IMR-90 (cell line): ENCODE data around the gene CDCA4. TPM values are rescaled to one million over a fixed set of nuclear protein-coding genes. Genes with fewer than 3 reads are reported as not detected.

Experiments
- ATAC-seq: fragments of 200-7000 bp; cut with Tn5 transposase; 2 replicates; pipeline ENCODE4 v1.9.1; 2020; ENCODE audit warnings: low read depth, mild to moderate bottlenecking, moderate library complexity
- BruUV-seq: library from RNA; stranded (reverse); fragments of 400-500 nt; replicated peaks from 2 replicates; lab custom pipeline; 2021; lab: Mats Ljungman, UMichigan
- CTCF ChIA-PET: fragments of 300-600 bp; formaldehyde crosslinking; extraction: SDS; loops from one replicate; lab custom pipeline; 2021; ENCODE audit warnings: antibody characterized with exemption; lab: Yijun Ruan, JAX
- POLR2A ChIA-PET: fragments of 300-600 bp; sonication (Branson Sonifier 250); formaldehyde crosslinking; loops from one replicate; lab custom pipeline; 2022; ENCODE audit warnings: antibody characterized with exemption; ENCODE audit not compliant: unreplicated experiment; lab: Charles Lee
- DNase-seq: peaks from one replicate; pipeline ENCODE4 v3.0.0; 2013
- H2AFZ ChIP-seq: replicated peaks from 2 replicates; pipeline ENCODE3; 2013; ENCODE audit warnings: low read length, mild to moderate bottlenecking; ENCODE audit not compliant: poor library complexity
- H2AK5ac ChIP-seq: 2 replicates; pipeline ENCODE4 v1.6.1; 2013; ENCODE audit warnings: low read depth, low read length, inconsistent platforms
- H2AK9ac ChIP-seq: replicated peaks from 2 replicates; pipeline ENCODE3; 2013; ENCODE audit warnings: mild to moderate bottlenecking, low read depth, low read length, moderate library complexity; ENCODE audit not compliant: poor library complexity
- H2BK120ac ChIP-seq: 2 replicates; pipeline ENCODE4 v1.6.1; 2013; ENCODE audit warnings: low read depth, low read length, inconsistent platforms
- H2BK15ac ChIP-seq: 3 replicates; pipeline ENCODE4 v1.6.1; 2013; ENCODE audit warnings: low read depth, low read length, inconsistent platforms
- H2BK20ac ChIP-seq: 2 replicates; pipeline ENCODE4 v1.6.1; 2013; ENCODE audit warnings: low read depth, mild to moderate bottlenecking, inconsistent platforms, low read length, moderate library complexity
- H2BK5ac ChIP-seq: 2 replicates; pipeline ENCODE4 v1.6.1; 2013; ENCODE audit warnings: mild to moderate bottlenecking, low read depth, low read length, inconsistent platforms; ENCODE audit not compliant: poor library complexity, severe bottlenecking
- H3K14ac ChIP-seq: replicated peaks from 2 replicates; pipeline ENCODE4 v1.6.1; 2013; ENCODE audit warnings: low read depth, low read length, inconsistent platforms
- H3K18ac ChIP-seq: 2 replicates; pipeline ENCODE4 v1.6.1; 2013; ENCODE audit warnings: low read depth, low read length, control low read depth
- H3K23ac ChIP-seq: 2 replicates; pipeline ENCODE4 v1.6.1; 2013; ENCODE audit warnings: low read depth, low read length, inconsistent platforms
- H3K27ac ChIP-seq: 2 replicates; pipeline ENCODE4 v1.5.1; 2013; ENCODE audit warnings: mild to moderate bottlenecking, control low read depth, low read length; ENCODE audit not compliant: insufficient read depth
- H3K27me3 ChIP-seq: 2 replicates; pipeline ENCODE4 v1.6.1; 2013; ENCODE audit warnings: low read length; ENCODE audit not compliant: control insufficient read depth, insufficient read depth
- H3K36me3 ChIP-seq: 2 replicates; pipeline ENCODE4 v1.6.1; 2013; ENCODE audit warnings: low read length, mixed read lengths; ENCODE audit not compliant: control insufficient read depth, insufficient read depth
- H3K4ac ChIP-seq: 2 replicates; pipeline ENCODE4 v1.6.1; 2013; ENCODE audit warnings: low read depth, low read length, inconsistent platforms
- H3K4me1 ChIP-seq: 2 replicates; pipeline ENCODE4 v1.6.1; 2013; ENCODE audit warnings: low read length, mixed read lengths; ENCODE audit not compliant: control insufficient read depth, insufficient read depth
- H3K4me2 ChIP-seq: 2 replicates; pipeline ENCODE4 v1.6.1; 2013; ENCODE audit warnings: low read depth, mild to moderate bottlenecking, control low read depth, low read length, moderate library complexity
- H3K4me3 ChIP-seq: 2 replicates; pipeline ENCODE4 v1.5.1; 2013; ENCODE audit warnings: low read depth, mild to moderate bottlenecking, control low read depth, low read length, moderate library complexity; ENCODE audit not compliant: insufficient read depth
- H3K56ac ChIP-seq: 2 replicates; pipeline ENCODE4 v1.6.1; 2013; ENCODE audit warnings: low read length, inconsistent platforms; ENCODE audit not compliant: insufficient read depth; ENCODE audit errors: extremely low read depth
- H3K79me1 ChIP-seq, 2 experiments: 2 replicates each; pipeline ENCODE4 v1.6.1; 2013; ENCODE audit warnings: low read length in 2 of 2, inconsistent platforms in 1 of 2, low read depth in 1 of 2
- H3K9ac ChIP-seq: 2 replicates; pipeline ENCODE4 v1.6.1; 2013; ENCODE audit warnings: low read depth, low read length, control low read depth
- H3K9me1 ChIP-seq: 2 replicates; pipeline ENCODE4 v1.6.1; 2013; ENCODE audit warnings: low read length, inconsistent platforms; ENCODE audit not compliant: insufficient read depth
- H3K9me3 ChIP-seq: 2 replicates; pipeline ENCODE4 v1.6.1; 2013; ENCODE audit warnings: low read length; ENCODE audit not compliant: control insufficient read depth, insufficient read depth
- H4K20me1 ChIP-seq: 2 replicates; pipeline ENCODE4 v1.6.1; 2013; ENCODE audit warnings: low read length, inconsistent platforms; ENCODE audit not compliant: insufficient read depth
- H4K5ac ChIP-seq: 2 replicates; pipeline ENCODE4 v1.6.1; 2013; ENCODE audit warnings: mild to moderate bottlenecking, low read depth, low read length, control low read depth
- H4K8ac ChIP-seq, 2 experiments: 2 replicates each; pipeline ENCODE4 v1.6.1; 2013; ENCODE audit warnings: low read depth in 2 of 2, low read length in 2 of 2, control low read depth in 1 of 2, inconsistent platforms in 1 of 2
- H4K91ac ChIP-seq: 2 replicates; pipeline ENCODE4 v1.6.1; 2013; ENCODE audit warnings: low read depth, low read length, inconsistent platforms; ENCODE audit not compliant: insufficient read depth
- BHLHE40 ChIP-seq: fragments of 150-350 bp; IDR thresholded peaks from 2 replicates; pipeline ENCODE4 v1.6.1; 2016; ENCODE audit warnings: mild to moderate bottlenecking, low read depth, low read length
- CEBPB ChIP-seq: IDR thresholded peaks from 2 replicates; pipeline ENCODE4 v1.6.1; 2012; ENCODE audit warnings: low read depth, low read length, improper control_type of control experiment
- CHD1 ChIP-seq: IDR thresholded peaks from 2 replicates; pipeline ENCODE4 v1.6.1; 2012; ENCODE audit warnings: low read depth, low read length, improper control_type of control experiment
- FOS ChIP-seq: fragments of 150-350 bp; IDR thresholded peaks from 2 replicates; pipeline ENCODE4 v1.6.1; 2016; ENCODE audit warnings: low read depth, low read length
- MAFK ChIP-seq: IDR thresholded peaks from 2 replicates; pipeline ENCODE4 v1.6.1; 2012; ENCODE audit warnings: low read depth, low read length, improper control_type of control experiment
- MAZ ChIP-seq: IDR thresholded peaks from 2 replicates; pipeline ENCODE4 v1.6.1; 2012; ENCODE audit warnings: low read depth, mild to moderate bottlenecking, low read length, improper control_type of control experiment, moderate library complexity, borderline replicate concordance
- MXI1 ChIP-seq: IDR thresholded peaks from 2 replicates; pipeline ENCODE4 v1.6.1; 2012; ENCODE audit warnings: low read depth, mild to moderate bottlenecking, low read length, moderate library complexity, borderline replicate concordance
- NFE2L2 ChIP-seq: fragments of 150-350 bp; IDR thresholded peaks from 2 replicates; pipeline ENCODE4 v1.6.1; 2016; ENCODE audit warnings: low read depth, mild to moderate bottlenecking, low read length
- POLR2A ChIP-seq: IDR thresholded peaks from 2 replicates; pipeline ENCODE4 v1.6.1; 2012; ENCODE audit warnings: mild to moderate bottlenecking, low read depth, low read length
- RAD21 ChIP-seq: IDR thresholded peaks from 2 replicates; pipeline ENCODE4 v1.6.1; 2012; ENCODE audit warnings: low read length, improper control_type of control experiment
- RCOR1 ChIP-seq: IDR thresholded peaks from 2 replicates; pipeline ENCODE4 v1.6.1; 2012; ENCODE audit warnings: mild to moderate bottlenecking, low read length, improper control_type of control experiment; ENCODE audit not compliant: insufficient replicate concordance
- RFX5 ChIP-seq: IDR thresholded peaks from 2 replicates; pipeline ENCODE4 v1.8.0; 2012; ENCODE audit warnings: low read depth, mild to moderate bottlenecking, low read length, moderate library complexity
- SMC3 ChIP-seq: fragments of 150-350 bp; IDR thresholded peaks from 2 replicates; pipeline ENCODE4 v1.6.1; 2016; ENCODE audit warnings: low read depth, mild to moderate bottlenecking, antibody characterized with exemption, low read length, moderate library complexity
- WGBS, 2 experiments: methylation state at CpG; one replicate each; pipeline versions ENCODE4 v1.1.5 to v1.1.7; 2013; ENCODE audit warnings: missing lambda C conversion rate in 2 of 2; ENCODE audit not compliant: insufficient read length in 1 of 2; ENCODE audit errors: extremely low coverage in 2 of 2; 5-methylcytosine and 5-hydroxymethylcytosine counted together
- dilution Hi-C: fragments of 300-500 bp; cut with HindIII; formaldehyde crosslinking; loops from one replicate; pipeline ENCODE4 v1.14.3; 2018; ENCODE audit warnings: low sequenced_read_pairs; ENCODE audit not compliant: unreplicated experiment
- in situ Hi-C: fragments of 300-500 bp; cut with MboI; formaldehyde crosslinking; loops from 3 replicates; pipeline ENCODE4 v1.14.3; 2019; ENCODE audit warnings: low sequenced_read_pairs, inconsistent platforms, mixed read lengths
- intact Hi-C: fragments of 100-400 bp; cut with micrococcal nuclease; formaldehyde crosslinking; loops from 2 replicates; pipeline ENCODE4 v1.10.0; 2022
- polyA plus RNA-seq, 3 experiments: library from polyadenylated mRNA; depleted of rRNA; stranded (reverse); fragments of >200 nt; gene quantifications; 2 replicates each; pipeline ENCODE4 v1.2.3, GENCODE V29; 2012; ENCODE audit warnings: low replicate concordance in 1 of 3
- total RNA-seq: library from RNA; depleted of rRNA; stranded (reverse); fragments of >200 nt; gene quantifications from 2 replicates; pipeline ENCODE4 v1.2.3, GENCODE V29; 2012
- TF ChIP-seq, protein P1 (sequence below): conservative IDR thresholded peaks from 2 replicates; pipeline ENCODE4 v1.5.1; 2012; ENCODE audit warnings: mild to moderate bottlenecking, low read depth, low read length, improper control_type of control experiment
- TF ChIP-seq, protein P2 (sequence below): fragments of 150-350 bp; IDR thresholded peaks from 2 replicates; pipeline ENCODE4 v1.6.1; 2016; ENCODE audit warnings: low read depth, mild to moderate bottlenecking, low read length, moderate library complexity, borderline replicate concordance

Gene CDCA4
- total and polyA plus RNA-seq, 2 of the 4 experiments (the other 2 are of a cell fraction) = 17.7 to 18.6 TPM

DNA sequence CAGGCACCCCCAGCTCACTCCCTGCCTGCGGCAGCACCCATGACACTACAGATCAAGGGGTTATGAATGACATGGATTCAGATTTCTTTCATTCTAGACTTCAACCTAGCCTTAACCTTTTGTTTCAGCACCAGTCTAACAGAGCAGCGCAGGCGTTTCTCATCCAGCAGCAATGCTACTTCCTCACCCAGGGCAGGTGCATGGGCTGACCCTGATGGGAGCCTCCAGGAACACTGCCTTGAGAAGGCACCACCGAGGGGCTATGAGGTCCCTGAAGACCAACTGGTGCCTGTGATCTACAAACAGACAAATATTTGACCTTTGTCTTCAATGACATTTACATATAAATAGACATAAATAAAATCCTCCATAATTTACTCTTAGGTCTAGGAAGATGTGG lies 10.8 kb downstream of the CDCA4 start:
- Histone ChIP-seq H4K91ac (no peak overlapping the region), H3K4me1 (peaks cover 16% of the 10 kb centered on the region), H3K36me3 (peaks cover 30% of the 10 kb centered on the region), H2BK15ac (no peak overlapping the region), H4K8ac (no peak overlapping the region), H3K4ac (no peak overlapping the region), H3K4me3 (no peak overlapping the region), H4K5ac (no peak overlapping the region), H3K14ac (no peak overlapping the region), H3K9me3 (no peaks in the 10 kb centered on the region), H3K23ac (no peak overlapping the region), H3K9me1 (peaks cover 15% of the 10 kb centered on the region), H3K56ac (no peak overlapping the region), H2AFZ (no peak overlapping the region), H2BK120ac (no peak overlapping the region), H3K4me2 (no peak overlapping the region), H3K18ac (no peak overlapping the region), H3K27ac (no peak overlapping the region), H3K79me1 (peaks cover 22 to 58% of the 10 kb centered on the region in 2 experiments), H3K27me3 (no peaks in the 10 kb centered on the region), H2BK20ac (no peak overlapping the region), H4K20me1 (peaks cover 54% of the 10 kb centered on the region), H2BK5ac (no peak overlapping the region), H3K9ac (no peak overlapping the region), H2AK5ac (no peak overlapping the region), H2AK9ac (no peak overlapping the region)
- WGBS, 2 experiments = no CpG with 5 or more reads among the region's 4 CpGs
- no peak for TF ChIP-seq BHLHE40
- TF ChIP-seq RCOR1 = no peak
- no peak for TF ChIP-seq SMC3
- TF ChIP-seq MAFK = no peak
- no peak for TF ChIP-seq RFX5
- TF ChIP-seq FOS = no peak
- TF ChIP-seq NFE2L2 = no peak
- no peak for TF ChIP-seq MXI1
- TF ChIP-seq CEBPB = no peak
- TF ChIP-seq, protein P1, sequence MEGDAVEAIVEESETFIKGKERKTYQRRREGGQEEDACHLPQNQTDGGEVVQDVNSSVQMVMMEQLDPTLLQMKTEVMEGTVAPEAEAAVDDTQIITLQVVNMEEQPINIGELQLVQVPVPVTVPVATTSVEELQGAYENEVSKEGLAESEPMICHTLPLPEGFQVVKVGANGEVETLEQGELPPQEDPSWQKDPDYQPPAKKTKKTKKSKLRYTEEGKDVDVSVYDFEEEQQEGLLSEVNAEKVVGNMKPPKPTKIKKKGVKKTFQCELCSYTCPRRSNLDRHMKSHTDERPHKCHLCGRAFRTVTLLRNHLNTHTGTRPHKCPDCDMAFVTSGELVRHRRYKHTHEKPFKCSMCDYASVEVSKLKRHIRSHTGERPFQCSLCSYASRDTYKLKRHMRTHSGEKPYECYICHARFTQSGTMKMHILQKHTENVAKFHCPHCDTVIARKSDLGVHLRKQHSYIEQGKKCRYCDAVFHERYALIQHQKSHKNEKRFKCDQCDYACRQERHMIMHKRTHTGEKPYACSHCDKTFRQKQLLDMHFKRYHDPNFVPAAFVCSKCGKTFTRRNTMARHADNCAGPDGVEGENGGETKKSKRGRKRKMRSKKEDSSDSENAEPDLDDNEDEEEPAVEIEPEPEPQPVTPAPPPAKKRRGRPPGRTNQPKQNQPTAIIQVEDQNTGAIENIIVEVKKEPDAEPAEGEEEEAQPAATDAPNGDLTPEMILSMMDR = no peak
- TF ChIP-seq POLR2A = no peak
- no peak for TF ChIP-seq CHD1
- TF ChIP-seq, protein P2, sequence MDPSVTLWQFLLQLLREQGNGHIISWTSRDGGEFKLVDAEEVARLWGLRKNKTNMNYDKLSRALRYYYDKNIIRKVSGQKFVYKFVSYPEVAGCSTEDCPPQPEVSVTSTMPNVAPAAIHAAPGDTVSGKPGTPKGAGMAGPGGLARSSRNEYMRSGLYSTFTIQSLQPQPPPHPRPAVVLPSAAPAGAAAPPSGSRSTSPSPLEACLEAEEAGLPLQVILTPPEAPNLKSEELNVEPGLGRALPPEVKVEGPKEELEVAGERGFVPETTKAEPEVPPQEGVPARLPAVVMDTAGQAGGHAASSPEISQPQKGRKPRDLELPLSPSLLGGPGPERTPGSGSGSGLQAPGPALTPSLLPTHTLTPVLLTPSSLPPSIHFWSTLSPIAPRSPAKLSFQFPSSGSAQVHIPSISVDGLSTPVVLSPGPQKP = no peak
- TF ChIP-seq MAZ = no peak
- no peak for TF ChIP-seq RAD21
- intact Hi-C loops (no loop called here), in situ Hi-C loops (no loop called here), dilution Hi-C loops (no loop called here)
- POLR2A ChIA-PET = no interaction called here
- BruUV-seq = no TSS peak
- CTCF ChIA-PET = no interaction called here
- DNase-seq (no peak), ATAC-seq (no peak)
